Measurements from ENCODE around the gene PKNOX2.
A peak's percentile ranks its signal among the peaks of the same experiment; 100 is the strongest.

The PKNOX2 gene

GRCh38 chr11:125341676-125342075 lies 177.1 kb downstream of the PKNOX2 start:
- no peak for DNase-seq (ENCODE audit: low spot score)

- no peak for DNase-seq (ENCODE audit: low spot score)
These were observed 177.9 kb downstream of the PKNOX2 start for GRCh38 chr11:125342281-125342930.

GRCh38 chr11:125343086-125343717 lies 178.7 kb downstream of the PKNOX2 start:
- no peak for DNase-seq (ENCODE audit: low spot score)

- DNase-seq (ENCODE audit: low spot score): no peak
These were observed 179.2 kb downstream of the PKNOX2 start for GRCh38 chr11:125343718-125344131.

GRCh38 chr11:125344846-125345420 lies 180.4 kb downstream of the PKNOX2 start:
- no peak for DNase-seq (ENCODE audit: low spot score)

GRCh38 chr11:125345421-125346178 lies 181.0 kb downstream of the PKNOX2 start:
- DNase-seq (ENCODE audit: low spot score): peak; percentile 61

- no peak for DNase-seq (ENCODE audit: low spot score)
These were observed 181.6 kb downstream of the PKNOX2 start for GRCh38 chr11:125346179-125346530.

GRCh38 chr11:125346565-125347260 lies 182.2 kb downstream of the PKNOX2 start:
- DNase-seq (ENCODE audit: low spot score): no peak

- no peak for DNase-seq (ENCODE audit: low spot score)
These were observed 182.7 kb downstream of the PKNOX2 start for GRCh38 chr11:125347261-125347585.

- no peak for DNase-seq (ENCODE audit: low spot score)
These were observed 183.6 kb downstream of the PKNOX2 start for GRCh38 chr11:125348141-125348651.

GRCh38 chr11:125348674-125349309 lies 184.2 kb downstream of the PKNOX2 start:
- peak; percentile 54 for DNase-seq (ENCODE audit: low spot score)

- DNase-seq (ENCODE audit: low spot score): no peak
These were observed 185.9 kb downstream of the PKNOX2 start for GRCh38 chr11:125350206-125351032.

GRCh38 chr11:125351033-125351867 lies 186.7 kb downstream of the PKNOX2 start:
- no peak for DNase-seq (ENCODE audit: low spot score)

GRCh38 chr11:125351868-125352250 lies 187.3 kb downstream of the PKNOX2 start:
- DNase-seq (ENCODE audit: low spot score): no peak

- DNase-seq (ENCODE audit: low spot score): no peak
These were observed 192.2 kb downstream of the PKNOX2 start for GRCh38 chr11:125356797-125357196.

- DNase-seq (ENCODE audit: low spot score): no peak
These were observed 193.0 kb downstream of the PKNOX2 start for GRCh38 chr11:125357551-125357950.

- DNase-seq (ENCODE audit: low spot score): no peak
These were observed 193.8 kb downstream of the PKNOX2 start for GRCh38 chr11:125358254-125358840.

- no peak for DNase-seq (ENCODE audit: low spot score)
These were observed 194.6 kb downstream of the PKNOX2 start for GRCh38 chr11:125359130-125359529.

GRCh38 chr11:125360066-125360465 lies 195.5 kb downstream of the PKNOX2 start:
- DNase-seq (ENCODE audit: low spot score): no peak

Data from germinal center (tissue), 1 donor.